Lower leg skin (tissue), 3 donors: ENCODE results near the gene PGLYRP4.

Experiments
- CTCF ChIP-seq, 3 donors: fragments of 450-650 bp; IDR thresholded peaks; one replicate each; pipeline ENCODE4 v1.5.1; 2016; ENCODE audit warnings: antibody characterized with exemption in 3 of 3, mild to moderate bottlenecking in 3 of 3, moderate library complexity in 2 of 3
- POLR2A ChIP-seq, 2 donors: fragments of 450-650 bp; IDR thresholded peaks; one replicate each; pipeline ENCODE4 v1.6.1; 2016 to 2017; ENCODE audit warnings: antibody characterized with exemption in 2 of 2, mild to moderate bottlenecking in 1 of 2, moderate library complexity in 1 of 2

- TF ChIP-seq CTCF (IDR thresholded peaks at IDR 0.05) = no peak
- TF ChIP-seq POLR2A (IDR thresholded peaks at IDR 0.05) = no peak
Observed at GRCh38 chr1:153387785-153388184, 39.1 kb upstream of the PGLYRP4 start.
